Measurements from ENCODE around the gene PEX19.

Gene PEX19

GRCh38 chr1:160277330-160277729, 7.6 kb downstream of the PEX19 start:
- DNase-seq, result no peak

- DNase-seq, result no peak
These were observed 13.9 kb downstream of the PEX19 start for GRCh38 chr1:160271025-160271424.

- no peak for DNase-seq
These were observed 17.5 kb downstream of the PEX19 start for GRCh38 chr1:160267284-160267991.

- DNase-seq, result no peak
These were observed 20.1 kb downstream of the PEX19 start for GRCh38 chr1:160264795-160265307.

GRCh38 chr1:160261893-160262794, 22.8 kb downstream of the PEX19 start, which contains the start of gene DCAF8:
Gene DCAF8 (minus strand): TSS chr1:160262549. CDS start chr1:160244008, 18,541 bp downstream.
- peak; percentile 97 for DNase-seq

GRCh38 chr1:160261556-160261892, 23.4 kb downstream of the PEX19 start:
- DNase-seq, result peak; percentile 76

- DNase-seq, result peak; percentile 83
These were observed 24.2 kb downstream of the PEX19 start for GRCh38 chr1:160260406-160261382.

- DNase-seq, result no peak
These were observed 26.6 kb downstream of the PEX19 start for GRCh38 chr1:160258177-160258798.

- no peak for DNase-seq
These were observed 27.4 kb downstream of the PEX19 start for GRCh38 chr1:160257411-160258015.

GRCh38 chr1:160256396-160257046, 28.4 kb downstream of the PEX19 start:
- DNase-seq, result peak; percentile 88

GRCh38 chr1:160255781-160256300, 29.1 kb downstream of the PEX19 start:
- no peak for DNase-seq

GRCh38 chr1:160251687-160252526, 33.0 kb downstream of the PEX19 start:
- peak; percentile 65 for DNase-seq

GRCh38 chr1:160251011-160251410, 33.9 kb downstream of the PEX19 start:
- no peak for DNase-seq

GRCh38 chr1:160247053-160247452, 37.9 kb downstream of the PEX19 start:
- DNase-seq, result no peak

GRCh38 chr1:160245434-160245833, 39.5 kb downstream of the PEX19 start:
- DNase-seq, result no peak

- no peak for DNase-seq
These were observed 40.7 kb downstream of the PEX19 start for GRCh38 chr1:160244209-160244608.

GRCh38 chr1:160243767-160244166, 41.2 kb downstream of the PEX19 start:
- DNase-seq, result no peak

- no peak for DNase-seq
These were observed 45.2 kb downstream of the PEX19 start for GRCh38 chr1:160239582-160240299.

GRCh38 chr1:160238408-160238807, 46.5 kb downstream of the PEX19 start:
- DNase-seq, result no peak
